HG03520 (cell line): ENCODE results near the gene LY86.

Experiments
- ATAC-seq: cut with Tn5 transposase; IDR thresholded peaks from one replicate; pipeline ENCODE4 v1.9.1; 2021; ENCODE audit warnings: mild to moderate bottlenecking, moderate library complexity; ENCODE audit not compliant: unreplicated experiment

The LY86 gene

GRCh38 chr6:6678185-6678671, 89.7 kb downstream of the LY86 start:
- ATAC-seq: no peak

- no peak for ATAC-seq
Observed at GRCh38 chr6:6678811-6679210, 90.3 kb downstream of the LY86 start.

DNA sequence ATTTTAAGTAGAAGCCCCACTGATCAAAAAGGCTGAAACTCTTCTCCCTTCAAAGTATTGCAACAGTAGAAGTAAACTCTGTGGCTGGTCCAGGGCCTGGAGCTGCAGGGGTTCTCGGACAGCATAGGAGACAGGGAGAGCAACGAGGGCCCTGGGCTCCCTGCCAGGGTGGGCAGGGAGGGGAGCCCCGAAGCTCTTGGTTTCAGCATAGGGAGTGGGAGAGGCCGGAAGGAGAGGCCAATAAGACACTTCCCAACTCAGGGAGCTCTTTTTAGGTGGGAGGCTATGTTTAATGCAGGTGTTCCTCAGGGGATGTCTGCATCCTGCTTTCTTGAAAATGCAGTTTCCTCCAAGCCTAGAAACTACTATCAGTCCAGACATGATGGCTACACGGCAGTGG, 91.1 kb downstream of the LY86 start:
- no peak for ATAC-seq

DNA sequence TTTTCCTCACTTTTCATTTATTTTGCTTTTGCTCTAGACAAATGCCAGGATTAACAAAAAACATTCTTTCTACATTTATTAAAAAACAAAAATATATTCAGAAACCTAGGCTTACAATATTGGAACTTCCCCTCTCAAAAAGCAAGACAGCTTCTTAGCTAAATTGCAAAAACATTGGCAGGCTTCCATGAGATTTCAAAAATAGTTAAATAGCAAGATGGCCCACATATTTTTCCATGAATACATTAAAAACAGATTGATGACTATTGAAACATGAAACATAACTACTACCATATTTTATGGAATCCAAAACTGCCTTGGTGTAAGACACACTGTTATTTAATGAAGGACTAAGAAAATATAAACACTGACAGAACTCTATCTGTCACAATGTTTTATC, 92.0 kb downstream of the LY86 start:
- ATAC-seq: no peak

- ATAC-seq: no peak
Observed at GRCh38 chr6:6681075-6681849, 92.7 kb downstream of the LY86 start.

DNA sequence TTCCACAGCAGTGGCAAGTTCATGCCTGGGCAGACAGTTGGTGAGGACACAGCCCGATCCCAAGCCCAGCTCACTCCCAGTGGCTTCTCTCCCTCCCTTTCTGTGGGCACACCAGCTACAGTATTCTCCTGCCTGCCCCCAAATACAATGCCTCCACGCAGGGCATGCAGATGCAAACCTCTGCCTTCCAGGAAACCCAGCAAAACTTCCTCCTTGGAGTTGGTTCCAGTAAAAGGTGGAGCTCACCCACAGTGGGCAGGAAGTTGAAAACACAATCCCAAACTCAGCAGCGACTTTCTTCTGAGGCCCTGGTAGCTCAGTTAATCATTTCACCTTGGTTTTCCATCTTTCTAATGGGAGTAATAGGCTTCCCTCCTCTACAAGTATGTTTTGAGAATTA, 93.7 kb downstream of the LY86 start:
- no peak for ATAC-seq

DNA sequence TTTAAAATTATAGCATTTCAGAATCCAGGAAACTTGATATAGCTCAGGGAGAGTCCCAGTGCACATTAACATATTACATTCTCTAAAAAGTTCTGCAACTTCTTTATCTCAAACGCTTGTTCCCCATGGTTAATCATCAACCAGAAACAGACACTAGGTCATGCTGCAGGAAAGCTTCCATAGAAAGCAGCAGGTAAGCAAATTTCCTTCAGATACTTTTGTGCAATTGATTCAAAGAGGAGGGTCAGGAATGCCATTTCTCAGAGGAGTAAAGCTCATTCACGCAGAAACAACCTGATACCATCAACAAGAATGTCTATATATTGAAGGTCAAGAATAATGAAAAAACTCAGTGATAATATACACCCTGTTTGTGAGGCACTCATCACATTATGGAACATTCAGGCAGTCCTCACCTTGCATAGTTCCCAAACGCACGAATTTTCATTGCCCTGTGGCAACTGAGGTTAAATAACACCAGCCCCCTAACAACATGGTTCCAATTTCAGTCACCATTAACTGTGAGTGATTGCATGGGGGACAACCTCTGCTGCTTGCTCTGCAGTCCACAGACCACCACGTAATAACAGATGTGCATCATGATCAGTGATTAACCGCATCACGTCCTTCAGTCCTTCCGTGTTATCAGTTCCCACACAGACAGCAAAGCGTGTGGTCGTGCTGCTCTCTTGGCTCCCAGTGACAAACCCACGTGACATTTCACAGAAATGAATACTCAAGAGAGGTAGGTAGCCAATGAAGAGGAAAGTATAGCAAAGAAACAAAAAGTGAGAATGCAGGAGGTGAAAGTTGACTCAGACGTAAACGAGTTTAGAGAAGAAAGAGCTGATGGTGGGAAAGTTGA, 95.7 kb downstream of the LY86 start:
- peak; percentile 80 for ATAC-seq

- no peak for ATAC-seq
Observed at GRCh38 chr6:6685249-6686040, 96.9 kb downstream of the LY86 start.

DNA sequence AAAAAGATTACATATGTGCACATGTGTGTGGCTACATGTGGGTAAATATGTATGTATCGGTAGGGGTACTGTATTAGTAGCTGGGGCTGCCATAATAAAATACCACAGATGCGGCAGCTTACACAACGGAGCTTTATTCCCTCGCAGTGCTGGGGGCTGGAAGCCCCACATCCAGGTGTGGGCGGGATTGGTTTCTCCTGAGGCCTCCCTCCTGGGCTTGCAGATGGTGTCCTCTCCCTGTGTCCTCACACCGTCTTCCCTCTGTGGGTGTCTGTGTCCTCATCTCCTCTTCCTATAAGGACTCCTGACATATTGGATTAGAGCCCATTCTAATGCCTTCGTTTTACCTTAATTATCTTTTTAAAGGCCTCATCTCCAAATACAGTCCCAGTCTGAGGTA, 97.7 kb downstream of the LY86 start:
- ATAC-seq: no peak

DNA sequence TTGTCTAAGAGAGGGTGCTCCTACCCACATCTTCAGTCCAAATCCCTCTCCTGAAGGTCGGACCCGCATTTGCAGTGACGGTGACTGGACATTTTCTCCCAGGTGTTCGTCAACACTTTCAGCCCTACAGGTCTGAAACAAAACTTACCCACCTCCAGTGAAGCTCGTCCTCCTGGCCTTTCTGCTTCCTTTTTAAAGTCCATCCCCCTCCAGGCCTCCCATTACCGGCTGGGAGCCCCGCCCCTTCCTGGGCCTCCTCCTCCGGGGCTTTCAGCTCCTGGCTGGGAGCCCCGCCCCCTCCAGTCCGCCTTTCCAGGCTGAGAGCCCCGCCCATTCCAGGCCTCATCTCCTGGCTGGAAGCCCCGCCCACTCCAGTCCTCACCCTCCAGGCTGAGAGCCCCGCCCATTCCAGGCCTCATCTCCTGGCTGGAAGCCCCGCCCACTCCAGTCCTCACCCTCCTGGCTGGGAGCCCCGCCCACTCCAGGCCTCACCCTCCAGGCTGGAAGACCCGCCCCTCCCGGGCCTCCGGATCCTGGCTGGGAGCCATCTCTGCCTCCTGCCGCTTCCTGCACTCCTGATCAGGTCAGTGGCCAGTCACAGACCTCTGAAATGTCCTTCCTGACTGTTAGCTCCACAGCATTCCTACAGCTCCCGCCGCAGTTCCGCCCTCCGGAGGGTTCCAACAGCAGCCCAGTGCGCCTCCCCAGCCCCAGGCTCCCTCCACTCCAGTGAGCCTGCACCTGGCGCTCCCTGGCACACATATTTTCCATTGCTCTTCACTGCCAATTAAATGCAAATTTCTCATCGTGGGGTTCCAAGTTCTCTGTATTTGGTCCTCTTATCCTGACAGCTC, 98.5 kb downstream of the LY86 start:
- ATAC-seq: no peak

GRCh38 chr6:6688283-6688682, 99.8 kb downstream of the LY86 start:
- ATAC-seq: no peak

- ATAC-seq: no peak
Observed at GRCh38 chr6:6688951-6689350, 100.4 kb downstream of the LY86 start.

GRCh38 chr6:6689400-6690143, 101.1 kb downstream of the LY86 start:
- no peak for ATAC-seq

GRCh38 chr6:6690144-6690483, 101.6 kb downstream of the LY86 start:
- ATAC-seq: no peak

DNA sequence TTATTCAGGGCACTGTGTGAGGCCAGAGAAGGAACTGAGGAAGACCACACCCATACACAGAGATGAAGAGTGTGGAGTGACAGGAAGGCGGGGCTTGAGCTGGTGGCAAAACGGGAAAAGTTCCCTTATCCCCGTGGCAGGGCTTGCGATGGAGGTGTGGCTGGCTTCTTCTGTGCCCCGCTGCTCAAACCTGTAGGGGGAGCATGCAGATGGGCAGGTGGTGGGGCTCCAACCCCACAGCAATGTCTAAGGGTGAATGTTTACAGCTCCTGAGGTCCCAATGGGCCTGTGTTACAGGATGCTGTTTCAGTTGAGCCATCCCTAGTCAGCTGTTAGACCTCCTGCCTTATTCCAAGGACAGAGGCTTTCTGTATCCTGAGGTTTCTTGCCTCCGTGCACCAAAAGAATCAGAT, 105.9 kb downstream of the LY86 start:
- no peak for ATAC-seq

DNA sequence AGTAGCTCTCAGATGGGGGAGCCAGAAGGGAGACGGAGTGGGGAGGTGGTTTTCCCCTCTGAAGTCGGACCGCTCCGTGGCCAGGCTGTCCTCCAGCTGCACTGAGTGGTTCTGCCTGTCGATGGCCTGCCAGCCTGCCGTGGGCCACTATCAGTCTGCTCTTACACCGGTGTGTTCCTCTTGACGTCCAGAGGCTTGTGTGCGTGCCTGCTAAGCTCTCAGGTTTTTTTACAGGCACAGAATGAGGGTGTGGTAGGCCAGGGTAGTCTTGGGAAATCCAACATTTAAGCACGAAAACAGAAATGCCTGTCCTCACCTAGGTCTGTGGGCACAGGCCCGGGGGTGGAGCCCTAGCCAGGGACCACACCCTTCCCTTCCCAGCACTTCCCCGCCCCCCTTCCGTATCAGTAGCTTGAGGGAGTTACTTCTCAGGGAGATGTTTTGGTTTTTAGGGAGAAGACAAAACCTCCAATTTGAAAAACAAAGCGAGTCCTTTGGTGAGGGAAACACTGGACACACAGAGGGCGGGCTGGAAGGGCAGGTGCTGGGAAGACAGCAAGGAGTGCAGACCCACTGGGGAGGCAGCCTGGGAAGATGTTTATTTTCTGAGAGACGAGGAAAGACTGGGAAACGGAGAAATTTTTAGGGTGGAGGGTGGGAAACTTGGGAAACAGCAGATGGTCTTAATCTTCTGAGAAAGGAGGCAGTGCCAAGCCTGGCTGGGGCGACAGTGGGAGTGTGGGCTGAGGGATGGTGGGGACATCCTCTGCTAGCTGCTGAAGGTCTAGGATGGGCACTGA, 106.5 kb downstream of the LY86 start:
- ATAC-seq: no peak

- no peak for ATAC-seq
Observed at GRCh38 chr6:6695625-6696276, 107.2 kb downstream of the LY86 start.

- ATAC-seq: no peak
Observed at GRCh38 chr6:6696867-6697531, 108.5 kb downstream of the LY86 start.
